Mesenchymal stem cell (in vitro differentiated cells and primary cell): ENCODE measurements around the gene GPR15LG.

Source experiments
- DNase-seq: peaks from one replicate; pipeline ENCODE4 v3.0.0-alpha.2; 2013
- H2AFZ ChIP-seq: one replicate; pipeline ENCODE4 v1.6.1; 2013; ENCODE audit warnings: low read depth, mild to moderate bottlenecking, control low read depth, inconsistent platforms, low read length, moderate library complexity
- H2AK5ac ChIP-seq: 2 replicates; pipeline ENCODE4 v1.6.1; 2013; ENCODE audit warnings: low read length, moderate library complexity, mild to moderate bottlenecking, inconsistent platforms; ENCODE audit not compliant: severe bottlenecking
- H2BK120ac ChIP-seq: one replicate; pipeline ENCODE4 v1.6.1; 2013; ENCODE audit warnings: low read depth, mild to moderate bottlenecking, inconsistent platforms, low read length, moderate library complexity
- H2BK12ac ChIP-seq, 2 experiments: one replicate each; pipeline ENCODE4 v1.6.1; 2013; ENCODE audit warnings: inconsistent platforms in 2 of 2, low read length in 2 of 2, mild to moderate bottlenecking in 2 of 2, moderate library complexity in 2 of 2, control low read depth in 1 of 2
- H2BK15ac ChIP-seq: one replicate; pipeline ENCODE4 v1.6.1; 2013; ENCODE audit warnings: mild to moderate bottlenecking, low read depth, inconsistent platforms; ENCODE audit not compliant: poor library complexity, severe bottlenecking
- H2BK5ac ChIP-seq: 2 replicates; pipeline ENCODE4 v1.6.1; 2013; ENCODE audit warnings: low read depth, mild to moderate bottlenecking, low read length, control low read depth, inconsistent platforms; ENCODE audit not compliant: poor library complexity, severe bottlenecking
- H3K14ac ChIP-seq, 2 experiments: one replicate each; pipeline ENCODE4 v1.6.1; 2013; ENCODE audit warnings: inconsistent platforms in 2 of 2, low read length in 2 of 2, control low read depth in 1 of 2, mild to moderate bottlenecking in 1 of 2, moderate library complexity in 1 of 2
- H3K18ac ChIP-seq, 2 experiments: one replicate each; pipeline ENCODE4 v1.6.1; 2013; ENCODE audit warnings: inconsistent platforms in 2 of 2, low read length in 2 of 2, control low read depth in 1 of 2, low read depth in 1 of 2, mild to moderate bottlenecking in 1 of 2
- H3K23ac ChIP-seq, 2 experiments: one replicate each; pipeline ENCODE4 v1.6.1; 2013; ENCODE audit warnings: inconsistent platforms in 2 of 2, low read length in 2 of 2, mild to moderate bottlenecking in 2 of 2, moderate library complexity in 2 of 2, control low read depth in 1 of 2
- H3K27ac ChIP-seq: 2 replicates; pipeline ENCODE4 v1.5.1; 2013; ENCODE audit warnings: mild to moderate bottlenecking, moderate library complexity, low read length, control low read depth, inconsistent platforms; ENCODE audit not compliant: poor library complexity, severe bottlenecking
- H3K27me3 ChIP-seq, 2 experiments: 2 replicates each; pipeline versions ENCODE4 v1.6.1 to v1.7.0; 2013; ENCODE audit warnings: low read length in 2 of 2, mild to moderate bottlenecking in 2 of 2, moderate library complexity in 2 of 2, control low read depth in 1 of 2, inconsistent platforms in 1 of 2; ENCODE audit not compliant: control insufficient read depth in 1 of 2, insufficient read depth in 1 of 2
- H3K36me3 ChIP-seq, 2 experiments: 2 replicates each; pipeline versions ENCODE4 v1.6.1 to v1.7.0; 2013; ENCODE audit warnings: low read length in 2 of 2, control low read depth in 1 of 2, inconsistent platforms in 1 of 2, low read depth in 1 of 2, mild to moderate bottlenecking in 1 of 2; ENCODE audit not compliant: insufficient read depth in 2 of 2, control insufficient read depth in 1 of 2
- H3K4ac ChIP-seq, 2 experiments: one replicate each; pipeline ENCODE4 v1.6.1; 2013; ENCODE audit warnings: inconsistent platforms in 2 of 2, low read length in 2 of 2, mild to moderate bottlenecking in 2 of 2, moderate library complexity in 2 of 2, control low read depth in 1 of 2, low read depth in 1 of 2
- H3K4me1 ChIP-seq: 2 replicates; pipeline ENCODE4 v1.6.1; 2013; ENCODE audit warnings: low read depth, low read length, control low read depth; ENCODE audit not compliant: control insufficient read depth, insufficient read depth
- H3K4me2 ChIP-seq: 2 replicates; pipeline ENCODE4 v1.6.1; 2013; ENCODE audit warnings: low read length, mild to moderate bottlenecking, inconsistent platforms; ENCODE audit not compliant: poor library complexity, severe bottlenecking
- H3K4me3 ChIP-seq, 2 experiments: 2 replicates each; pipeline versions ENCODE4 v1.5.1 to v1.7.0; 2013; ENCODE audit warnings: low read length in 2 of 2, mild to moderate bottlenecking in 2 of 2, control low read depth in 1 of 2, low read depth in 1 of 2; ENCODE audit not compliant: insufficient read depth in 1 of 2
- H3K79me1 ChIP-seq: replicated peaks from 2 replicates; pipeline ENCODE4 v1.6.1; 2013; ENCODE audit warnings: mild to moderate bottlenecking, control low read depth, low read length, inconsistent platforms; ENCODE audit not compliant: poor library complexity, severe bottlenecking
- H3K9ac ChIP-seq: 2 replicates; pipeline ENCODE4 v1.7.0; 2013; ENCODE audit warnings: mild to moderate bottlenecking, low read length, moderate library complexity
- H3K9me3 ChIP-seq: 2 replicates; pipeline ENCODE4 v1.7.0; 2013; ENCODE audit warnings: mild to moderate bottlenecking, low read length; ENCODE audit not compliant: control insufficient read depth
- H4K8ac ChIP-seq: one replicate; pipeline ENCODE4 v1.6.1; 2013; ENCODE audit warnings: inconsistent platforms, mild to moderate bottlenecking, low read length, moderate library complexity
- H4K91ac ChIP-seq: one replicate; pipeline ENCODE4 v1.6.1; 2013; ENCODE audit warnings: mild to moderate bottlenecking, low read length, inconsistent platforms
- WGBS: methylation state at CpG from one replicate; pipeline ENCODE4 v1.1.7; 2013; ENCODE audit warnings: mixed read lengths; 5-methylcytosine and 5-hydroxymethylcytosine counted together

GPR15LG gene

DNA sequence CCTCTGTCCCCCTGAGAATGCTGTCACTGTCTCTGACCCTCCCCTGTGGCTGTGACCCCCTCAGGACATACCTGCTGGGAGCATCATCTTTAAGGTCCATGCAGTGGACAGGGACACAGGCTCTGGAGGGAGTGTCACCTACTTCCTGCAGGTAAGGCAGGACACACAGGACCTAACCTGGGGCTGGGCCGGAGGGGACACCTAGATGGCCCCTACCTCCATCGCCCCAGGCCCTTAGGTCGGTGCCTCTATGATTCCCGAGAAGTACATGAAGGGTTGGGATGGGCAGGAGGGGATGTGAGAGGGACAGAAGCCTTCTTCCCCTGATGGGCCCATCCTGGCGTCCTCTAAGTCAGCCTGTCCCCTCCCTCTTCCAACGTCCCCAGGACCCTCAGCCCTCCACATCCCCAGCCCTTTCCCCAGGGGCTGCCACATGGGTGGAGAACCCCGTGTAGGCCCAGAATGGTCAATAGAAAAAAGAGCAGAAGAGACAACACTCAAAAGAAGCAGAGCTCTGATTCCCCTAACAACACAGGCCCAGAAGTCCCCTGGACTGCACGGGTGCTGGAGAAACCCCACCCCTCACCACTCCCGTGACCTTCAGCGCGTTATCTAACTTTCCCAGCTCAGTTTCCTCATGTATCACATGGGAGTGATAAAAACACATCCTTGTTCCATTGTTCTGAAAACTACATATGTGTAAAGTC lies 27.1 kb downstream of the GPR15LG start:
- no peak overlapping the region for H2BK120ac ChIP-seq
- no peak for DNase-seq
- no peak overlapping the region for H3K4me2 ChIP-seq
- no peak overlapping the region for H3K4ac ChIP-seq
- no peak overlapping the region for H3K14ac ChIP-seq
- peaks cover 14 to 64% of the 10 kb centered on the region in 2 experiments for H3K27me3 ChIP-seq
- peaks cover 5% of the 10 kb centered on the region for H3K4me1 ChIP-seq
- H4K91ac ChIP-seq, result no peak overlapping the region
- no peaks in the 10 kb centered on the region for H3K79me1 ChIP-seq
- no peak overlapping the region for H3K9ac ChIP-seq
- H3K4me3 ChIP-seq, result no peak overlapping the region
- no peak overlapping the region for H2BK5ac ChIP-seq
- H4K8ac ChIP-seq, result no peak overlapping the region
- no peak overlapping the region for H2BK12ac ChIP-seq
- H3K9me3 ChIP-seq, result no peaks in the 10 kb centered on the region
- WGBS, result 72% methylated on average over 10 of the region's 11 CpGs
- no peak overlapping the region for H3K18ac ChIP-seq
- H2BK15ac ChIP-seq, result no peak overlapping the region
- no peak overlapping the region for H3K23ac ChIP-seq
- H2AFZ ChIP-seq, result no peak overlapping the region
- H3K27ac ChIP-seq, result no peak overlapping the region
- no peaks in the 10 kb centered on the region for H3K36me3 ChIP-seq
- H2AK5ac ChIP-seq, result no peak overlapping the region

- Histone ChIP-seq H3K4me2 (no peak overlapping the region), H3K79me1 (no peaks in the 10 kb centered on the region), H2BK15ac (no peak overlapping the region), H4K8ac (no peak overlapping the region), H4K91ac (no peak overlapping the region), H3K9ac (no peak overlapping the region), H3K18ac (no peak overlapping the region), H2AK5ac (no peak overlapping the region), H3K9me3 (no peaks in the 10 kb centered on the region), H2AFZ (no peak overlapping the region), H2BK5ac (no peak overlapping the region), H3K23ac (no peak overlapping the region), H2BK120ac (no peak overlapping the region), H2BK12ac (no peak overlapping the region), H3K4me1 (peaks cover under 1% of the 10 kb centered on the region), H3K4me3 (no peak overlapping the region), H3K14ac (no peak overlapping the region), H3K36me3 (no peaks in the 10 kb centered on the region), H3K4ac (no peak overlapping the region), H3K27ac (no peak overlapping the region), H3K27me3 (peaks cover 9 to 60% of the 10 kb centered on the region in 2 experiments)
- 73% methylated on average over 6 of the region's 6 CpGs for WGBS
- no peak for DNase-seq
Measured at GRCh38 chr10:84201244-84201606, 27.6 kb downstream of the GPR15LG start.

- WGBS, result 88% methylated on average over 11 of the region's 11 CpGs
- no peak overlapping the region for H3K14ac ChIP-seq
Measured at GRCh38 chr10:84201682-84202081, 28.1 kb downstream of the GPR15LG start.

DNA sequence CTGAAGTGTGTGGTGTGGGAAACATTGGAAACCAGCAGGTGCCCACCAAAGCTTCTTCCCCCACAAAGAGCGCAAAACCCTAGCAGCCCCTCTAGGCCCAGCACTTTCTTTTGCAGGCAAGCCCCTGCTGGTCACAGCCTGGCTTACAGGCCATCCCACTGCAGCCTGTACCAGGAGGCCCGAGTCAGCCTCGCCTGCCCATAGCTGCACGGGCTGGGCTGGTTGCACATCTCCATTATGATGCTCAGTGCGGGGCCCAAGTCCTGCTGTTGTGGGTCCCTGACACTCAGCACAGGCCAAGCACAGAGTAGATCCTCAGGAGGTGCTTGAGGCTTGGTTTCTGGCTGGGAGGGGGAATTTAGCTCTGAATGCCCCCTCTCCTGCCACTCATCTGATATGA lies 28.7 kb downstream of the GPR15LG start:
- H2BK120ac ChIP-seq, result no peak overlapping the region
- H2AK5ac ChIP-seq, result no peak overlapping the region
- no peak for DNase-seq
- H3K23ac ChIP-seq, result peak overlapping the region in 1 of 2 experiments; percentile 43
- H3K27me3 ChIP-seq, result peaks cover 6 to 58% of the 10 kb centered on the region in 2 experiments
- no peaks in the 10 kb centered on the region for H3K4me1 ChIP-seq
- no peak overlapping the region for H3K4me2 ChIP-seq
- H4K91ac ChIP-seq, result no peak overlapping the region
- no peak overlapping the region for H2BK5ac ChIP-seq
- no peak overlapping the region for H4K8ac ChIP-seq
- no peak overlapping the region for H3K4me3 ChIP-seq
- no peak overlapping the region for H2BK12ac ChIP-seq
- no peak overlapping the region for H2BK15ac ChIP-seq
- no peak overlapping the region for H3K14ac ChIP-seq
- H3K36me3 ChIP-seq, result no peaks in the 10 kb centered on the region
- H3K18ac ChIP-seq, result no peak overlapping the region
- WGBS, result 74% methylated on average over 5 of the region's 5 CpGs
- no peak overlapping the region for H2AFZ ChIP-seq
- no peaks in the 10 kb centered on the region for H3K79me1 ChIP-seq
- no peaks in the 10 kb centered on the region for H3K9me3 ChIP-seq
- H3K4ac ChIP-seq, result no peak overlapping the region
- H3K9ac ChIP-seq, result no peak overlapping the region
- H3K27ac ChIP-seq, result no peak overlapping the region

More at GRCh38 chr10:84201682-84202081, 28.1 kb downstream of the GPR15LG start:
- Histone ChIP-seq H3K4me3 (no peak overlapping the region), H3K9ac (no peak overlapping the region), H3K79me1 (no peaks in the 10 kb centered on the region), H2BK5ac (no peak overlapping the region), H2AK5ac (no peak overlapping the region), H3K18ac (no peak overlapping the region), H2BK12ac (no peak overlapping the region), H3K4me2 (no peak overlapping the region), H3K4me1 (no peaks in the 10 kb centered on the region), H3K27ac (no peak overlapping the region), H4K8ac (no peak overlapping the region), H3K36me3 (no peaks in the 10 kb centered on the region), H3K4ac (no peak overlapping the region), H4K91ac (no peak overlapping the region), H3K23ac (no peak overlapping the region), H2BK120ac (no peak overlapping the region), H2AFZ (no peak overlapping the region), H3K27me3 (peaks cover 6 to 58% of the 10 kb centered on the region in 2 experiments), H3K9me3 (no peaks in the 10 kb centered on the region), H2BK15ac (no peak overlapping the region)
- DNase-seq, result no peak
